ENCODE results near the gene FLACC1.
"Not testable (repeated sequence)": the region's sequence is repeated elsewhere in the genome, so short reads cannot be mapped to it uniquely, and the experiment has no call there.

GRCh38 chr2:201290457-201291148 is 66.5 kb downstream of the FLACC1 start:
- not testable (repeated sequence) for TF ChIP-seq NFRKB (IDR thresholded peaks at IDR 0.05; ENCODE audit: low read depth); CREB1 (IDR thresholded peaks at IDR 0.05); CREB1 (CRISPR knock-in tag; IDR thresholded peaks at IDR 0.05); SMAD3 (CRISPR knock-in tag; conservative IDR thresholded peaks at IDR 0.05); NFYB (IDR thresholded peaks at IDR 0.05; ENCODE audit: extremely low read depth, insufficient read length); POLR2A (conservative IDR thresholded peaks at IDR 0.05); ZNF57 (CRISPR knock-in tag; IDR thresholded peaks at IDR 0.05); HDAC2 (IDR thresholded peaks at IDR 0.05); ZNF316 (IDR thresholded peaks at IDR 0.05); USF2 (CRISPR knock-in tag; IDR thresholded peaks at IDR 0.05)
- TF ChIP-seq, protein P1, sequence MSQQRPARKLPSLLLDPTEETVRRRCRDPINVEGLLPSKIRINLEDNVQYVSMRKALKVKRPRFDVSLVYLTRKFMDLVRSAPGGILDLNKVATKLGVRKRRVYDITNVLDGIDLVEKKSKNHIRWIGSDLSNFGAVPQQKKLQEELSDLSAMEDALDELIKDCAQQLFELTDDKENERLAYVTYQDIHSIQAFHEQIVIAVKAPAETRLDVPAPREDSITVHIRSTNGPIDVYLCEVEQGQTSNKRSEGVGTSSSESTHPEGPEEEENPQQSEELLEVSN (IDR thresholded peaks at IDR 0.05; ENCODE audit: borderline replicate concordance in 1 of 2, extremely low read depth in 1 of 2, insufficient read depth in 1 of 2, insufficient read length in 1 of 2, low read depth in 1 of 2, low read length in 1 of 2, poor library complexity in 1 of 2, severe bottlenecking in 1 of 2), result not testable (repeated sequence)
